Skeletal muscle tissue (tissue), 4 donors: ENCODE data around the gene PDX1. TPM values are rescaled to one million over a fixed set of nuclear protein-coding genes. Genes with fewer than 3 reads are reported as not detected.

Experiments
- H3K27ac ChIP-seq: one replicate; pipeline ENCODE4 v1.7.0; 2013; ENCODE audit warnings: mild to moderate bottlenecking, low read depth, low read length, inconsistent platforms
- H3K27me3 ChIP-seq, 3 donors: one replicate each; pipeline ENCODE4 v1.7.0; 2013; ENCODE audit warnings: low read length in 3 of 3; ENCODE audit not compliant: control insufficient read depth in 3 of 3, insufficient read depth in 3 of 3
- H3K36me3 ChIP-seq, 3 donors: one replicate each; pipeline ENCODE4 v1.7.0; 2013; ENCODE audit warnings: low read length in 3 of 3; ENCODE audit not compliant: control insufficient read depth in 3 of 3, insufficient read depth in 3 of 3
- H3K4me1 ChIP-seq, 3 donors: one replicate each; pipeline ENCODE4 v1.7.0; 2013; ENCODE audit warnings: low read length in 3 of 3, mild to moderate bottlenecking in 3 of 3; ENCODE audit not compliant: control insufficient read depth in 3 of 3, insufficient read depth in 3 of 3
- H3K4me3 ChIP-seq, 3 donors: one replicate each; pipeline ENCODE4 v1.7.0; 2013; ENCODE audit warnings: low read length in 3 of 3
- H3K9ac ChIP-seq, 3 donors: one replicate each; pipeline ENCODE4 v1.7.0; 2013; ENCODE audit warnings: low read length in 3 of 3, mild to moderate bottlenecking in 3 of 3, moderate library complexity in 2 of 3, low read depth in 1 of 3
- H3K9me3 ChIP-seq, 3 donors: one replicate each; pipeline ENCODE4 v1.7.0; 2013; ENCODE audit warnings: low read length in 3 of 3; ENCODE audit not compliant: control insufficient read depth in 3 of 3
- total RNA-seq: library from RNA; depleted of rRNA; stranded (reverse); fragments of >200 nt; gene quantifications from one replicate; pipeline ENCODE4 v1.2.3, GENCODE V29; 2014
- donor health status: Osteomylitis.

Gene PDX1
- total RNA-seq, 1 donor from 2014 or later: not detected

GRCh38 chr13:27922883-27923612 is 3.2 kb downstream of the PDX1 start:
- no peak overlapping the region for H3K4me3 ChIP-seq
- H3K9ac ChIP-seq: no peak overlapping the region
- H3K27ac ChIP-seq: no peak overlapping the region
- H3K4me1 ChIP-seq: peaks cover 16 to 35% (median 16%) of the 10 kb centered on the region in 3 donors
- peaks cover 95 to 99% (median 98%) of the 10 kb centered on the region in 3 donors for H3K27me3 ChIP-seq
- no peaks in the 10 kb centered on the region for H3K9me3 ChIP-seq
- H3K36me3 ChIP-seq: no peaks in the 10 kb centered on the region

- H3K36me3 ChIP-seq: no peaks in the 10 kb centered on the region
- H3K4me1 ChIP-seq: peaks cover 16 to 35% (median 17%) of the 10 kb centered on the region in 3 donors
- no peaks in the 10 kb centered on the region for H3K9me3 ChIP-seq
- H3K9ac ChIP-seq: no peak overlapping the region
- H3K27me3 ChIP-seq: peaks cover 95 to 99% (median 98%) of the 10 kb centered on the region in 3 donors
- H3K4me3 ChIP-seq: no peak overlapping the region
- H3K27ac ChIP-seq: no peak overlapping the region
Measured at GRCh38 chr13:27923794-27924528, 4.2 kb downstream of the PDX1 start.

GRCh38 chr13:27924529-27925141 is 4.8 kb downstream of the PDX1 start:
- Histone ChIP-seq H3K9me3 (no peaks in the 10 kb centered on the region), H3K27me3 (peaks cover 97 to 100% (median 98%) of the 10 kb centered on the region in 3 donors), H3K4me3 (no peak overlapping the region), H3K36me3 (no peaks in the 10 kb centered on the region), H3K9ac (no peak overlapping the region), H3K4me1 (peaks cover 14 to 34% (median 18%) of the 10 kb centered on the region in 3 donors), H3K27ac (no peak overlapping the region)

- H3K4me3 ChIP-seq: no peak overlapping the region
- no peak overlapping the region for H3K9ac ChIP-seq
- H3K27me3 ChIP-seq: peaks cover 98 to 100% (median 99%) of the 10 kb centered on the region in 3 donors
- H3K36me3 ChIP-seq: no peaks in the 10 kb centered on the region
- H3K27ac ChIP-seq: no peak overlapping the region
- H3K4me1 ChIP-seq: peaks cover 11 to 28% (median 15%) of the 10 kb centered on the region in 3 donors
- H3K9me3 ChIP-seq: no peaks in the 10 kb centered on the region
Measured at GRCh38 chr13:27925220-27925991, 5.6 kb downstream of the PDX1 start.

GRCh38 chr13:27926644-27927434 is 7.0 kb downstream of the PDX1 start:
- no peaks in the 10 kb centered on the region for H3K36me3 ChIP-seq
- H3K27me3 ChIP-seq: peaks cover 92 to 98% (median 94%) of the 10 kb centered on the region in 3 donors
- H3K4me1 ChIP-seq: peaks cover 0 to 13% (median 5%) of the 10 kb centered on the region in 3 donors
- H3K9ac ChIP-seq: no peak overlapping the region
- no peaks in the 10 kb centered on the region for H3K9me3 ChIP-seq
- H3K4me3 ChIP-seq: no peak overlapping the region
- H3K27ac ChIP-seq: no peak overlapping the region

- Histone ChIP-seq H3K9ac (no peak overlapping the region), H3K36me3 (no peaks in the 10 kb centered on the region), H3K27me3 (peaks cover 83 to 89% (median 85%) of the 10 kb centered on the region in 3 donors), H3K4me1 (peaks cover 0 to 5% (median 4%) of the 10 kb centered on the region in 3 donors), H3K9me3 (no peaks in the 10 kb centered on the region), H3K27ac (no peak overlapping the region), H3K4me3 (no peak overlapping the region)
Measured at GRCh38 chr13:27927444-27928352, 7.9 kb downstream of the PDX1 start.

- Histone ChIP-seq H3K4me1 (peaks cover 0 to 4% (median 0%) of the 10 kb centered on the region in 3 donors), H3K9ac (no peak overlapping the region), H3K4me3 (no peak overlapping the region), H3K9me3 (no peaks in the 10 kb centered on the region), H3K27me3 (peaks cover 76 to 82% (median 78%) of the 10 kb centered on the region in 3 donors), H3K36me3 (no peaks in the 10 kb centered on the region), H3K27ac (no peak overlapping the region)
Measured at GRCh38 chr13:27928353-27928804, 8.6 kb downstream of the PDX1 start.

GRCh38 chr13:27928805-27929753 is 9.3 kb downstream of the PDX1 start:
- H3K27me3 ChIP-seq: peaks cover 69 to 80% (median 74%) of the 10 kb centered on the region in 3 donors
- H3K36me3 ChIP-seq: no peaks in the 10 kb centered on the region
- no peak overlapping the region for H3K4me3 ChIP-seq
- H3K9ac ChIP-seq: no peak overlapping the region
- no peaks in the 10 kb centered on the region for H3K9me3 ChIP-seq
- peaks cover 0 to 4% (median 0%) of the 10 kb centered on the region in 3 donors for H3K4me1 ChIP-seq
- no peak overlapping the region for H3K27ac ChIP-seq
